KMS-11 (cell line): ENCODE results near the gene PRPF8.

Source experiments
- H2AFZ ChIP-seq: fragments of 200-600 bp; sonication (generic); 2 replicates; pipeline ENCODE4 v1.6.1; 2016; ENCODE audit warnings: antibody characterized with exemption, mixed run types, low read depth
- H3K27ac ChIP-seq: fragments of 200-600 bp; sonication (generic); 2 replicates; pipeline ENCODE4 v1.6.1; 2016; ENCODE audit warnings: mild to moderate bottlenecking, mixed run types
- H3K27me3 ChIP-seq: fragments of 200-600 bp; sonication (generic); 2 replicates; pipeline ENCODE4 v1.6.1; 2017; ENCODE audit warnings: mild to moderate bottlenecking, low read depth, mixed run types, moderate library complexity; ENCODE audit not compliant: insufficient read depth
- H3K36me3 ChIP-seq: fragments of 200-600 bp; sonication (generic); 2 replicates; pipeline ENCODE4 v1.6.1; 2017; ENCODE audit warnings: mild to moderate bottlenecking, mixed run types; ENCODE audit not compliant: insufficient read depth
- H3K4me1 ChIP-seq: fragments of 200-600 bp; sonication (generic); 2 replicates; pipeline ENCODE4 v1.6.1; 2016; ENCODE audit warnings: mild to moderate bottlenecking, low read depth, mixed run types; ENCODE audit not compliant: poor library complexity, severe bottlenecking
- H3K4me2 ChIP-seq: fragments of 200-600 bp; sonication (generic); 2 replicates; pipeline ENCODE4 v1.7.0; 2016; ENCODE audit warnings: mild to moderate bottlenecking, mixed run types
- H3K4me3 ChIP-seq: fragments of 200-600 bp; sonication (generic); IDR thresholded peaks from 2 replicates; pipeline ENCODE4 v1.6.1; 2017; ENCODE audit warnings: low read depth, low read length, mixed read lengths; ENCODE audit not compliant: insufficient read depth
- H3K79me2 ChIP-seq: fragments of 200-600 bp; sonication (generic); 2 replicates; pipeline ENCODE4 v1.6.1; 2016; ENCODE audit warnings: low read depth, mixed run types; ENCODE audit not compliant: insufficient read depth
- H3K9ac ChIP-seq: fragments of 200-600 bp; sonication (generic); 2 replicates; pipeline ENCODE4 v1.6.1; 2016; ENCODE audit warnings: mild to moderate bottlenecking, mixed run types
- H4K20me1 ChIP-seq: fragments of 200-600 bp; sonication (generic); 2 replicates; pipeline ENCODE4 v1.6.1; 2016; ENCODE audit warnings: mild to moderate bottlenecking, mixed run types; ENCODE audit not compliant: insufficient read depth
- CTCF ChIP-seq: fragments of 200-600 bp; sonication (generic); conservative IDR thresholded peaks from 2 replicates; pipeline ENCODE4 v1.6.1; 2017; ENCODE audit warnings: low read depth, mild to moderate bottlenecking, antibody characterized with exemption, low read length, moderate library complexity, mixed read lengths

Gene PRPF8

GRCh38 chr17:1731194-1731506, 46.5 kb upstream of the PRPF8 start:
- TF ChIP-seq CTCF = no peak
- no peak overlapping the region for H2AFZ ChIP-seq
- H4K20me1 ChIP-seq = no peaks in the 10 kb centered on the region
- H3K27ac ChIP-seq = no peak overlapping the region
- no peak overlapping the region for H3K4me2 ChIP-seq
- H3K36me3 ChIP-seq = no peaks in the 10 kb centered on the region
- no peak overlapping the region for H3K9ac ChIP-seq
- H3K4me1 ChIP-seq = peaks cover 6% of the 10 kb centered on the region
- H3K79me2 ChIP-seq = no peaks in the 10 kb centered on the region
- no peaks in the 10 kb centered on the region for H3K27me3 ChIP-seq
- H3K4me3 ChIP-seq = no peak overlapping the region

GRCh38 chr17:1730326-1731193, 45.9 kb upstream of the PRPF8 start:
- no peak for TF ChIP-seq CTCF
- no peak overlapping the region for H2AFZ ChIP-seq
- no peaks in the 10 kb centered on the region for H3K27me3 ChIP-seq
- H3K9ac ChIP-seq = no peak overlapping the region
- H3K4me1 ChIP-seq = peaks cover under 1% of the 10 kb centered on the region
- no peak overlapping the region for H3K4me3 ChIP-seq
- H4K20me1 ChIP-seq = no peaks in the 10 kb centered on the region
- H3K27ac ChIP-seq = no peak overlapping the region
- no peaks in the 10 kb centered on the region for H3K79me2 ChIP-seq
- H3K4me2 ChIP-seq = no peak overlapping the region
- no peaks in the 10 kb centered on the region for H3K36me3 ChIP-seq

GRCh38 chr17:1729966-1730325, 45.3 kb upstream of the PRPF8 start:
- H3K4me3 ChIP-seq = no peak overlapping the region
- H4K20me1 ChIP-seq = no peaks in the 10 kb centered on the region
- no peak overlapping the region for H3K9ac ChIP-seq
- H3K79me2 ChIP-seq = no peaks in the 10 kb centered on the region
- H2AFZ ChIP-seq = no peak overlapping the region
- no peak overlapping the region for H3K27ac ChIP-seq
- no peaks in the 10 kb centered on the region for H3K27me3 ChIP-seq
- no peak for TF ChIP-seq CTCF
- no peaks in the 10 kb centered on the region for H3K4me1 ChIP-seq
- no peak overlapping the region for H3K4me2 ChIP-seq
- H3K36me3 ChIP-seq = no peaks in the 10 kb centered on the region

GRCh38 chr17:1727876-1728630, 43.4 kb upstream of the PRPF8 start:
- no peak for TF ChIP-seq CTCF
- Histone ChIP-seq H2AFZ (no peak overlapping the region), H3K27me3 (no peaks in the 10 kb centered on the region), H3K9ac (no peak overlapping the region), H3K4me3 (no peak overlapping the region), H3K79me2 (no peaks in the 10 kb centered on the region), H3K36me3 (no peaks in the 10 kb centered on the region), H3K27ac (no peak overlapping the region), H3K4me1 (peaks cover 13% of the 10 kb centered on the region), H3K4me2 (no peak overlapping the region), H4K20me1 (no peaks in the 10 kb centered on the region)
